Mesodermal cell (in vitro differentiated cells): ENCODE results near the gene RMDN3.

Experiments used
- H3K27ac ChIP-seq: 2 replicates; pipeline ENCODE4 v1.7.0; 2013; ENCODE audit warnings: mild to moderate bottlenecking, low read depth, low read length, moderate library complexity; ENCODE audit not compliant: severe bottlenecking
- H3K36me3 ChIP-seq: 2 replicates; pipeline ENCODE4 v1.7.1; 2013; ENCODE audit warnings: mild to moderate bottlenecking, low read length, moderate library complexity; ENCODE audit not compliant: control insufficient read depth, insufficient read depth
- H3K4me1 ChIP-seq: one replicate; pipeline ENCODE4 v1.7.1; 2013; ENCODE audit warnings: mild to moderate bottlenecking, low read length; ENCODE audit not compliant: insufficient read depth, control insufficient read depth, poor library complexity, severe bottlenecking
- H3K4me3 ChIP-seq: 2 replicates; pipeline ENCODE4 v1.7.0; 2013; ENCODE audit warnings: low read length, control low read depth, mild to moderate bottlenecking; ENCODE audit not compliant: insufficient read depth, poor library complexity, severe bottlenecking; ENCODE audit errors: extremely low read depth
- H3K9me3 ChIP-seq: 2 replicates; pipeline ENCODE4 v1.7.1; 2013; ENCODE audit warnings: mild to moderate bottlenecking, low read length, moderate library complexity; ENCODE audit not compliant: control insufficient read depth
- WGBS, 2 experiments: methylation state at CpG; one replicate each; pipeline ENCODE4 v1.1.5; 2013; ENCODE audit warnings: missing lambda C conversion rate in 2 of 2; ENCODE audit not compliant: insufficient coverage in 2 of 2; 5-methylcytosine and 5-hydroxymethylcytosine counted together

RMDN3 gene

DNA sequence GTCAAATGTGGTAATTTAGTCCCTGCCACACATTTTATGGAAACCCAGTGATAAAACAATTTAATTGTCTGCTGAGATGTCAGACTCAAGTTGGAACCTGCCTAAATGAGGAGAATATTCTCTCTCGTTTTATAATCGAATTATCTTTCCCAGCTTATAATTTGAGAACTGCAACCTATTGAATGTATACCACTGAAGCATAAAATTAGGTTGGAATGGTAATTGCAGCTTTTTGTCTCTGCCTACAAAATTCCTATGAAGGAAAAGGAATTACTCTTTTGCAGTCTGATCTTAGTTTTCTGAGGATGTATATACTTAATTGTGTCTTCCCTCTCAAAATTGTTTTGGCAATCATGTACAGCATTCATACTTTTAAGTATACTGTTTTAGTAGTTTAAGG lies 31.1 kb downstream of the RMDN3 start:
- no peaks in the 10 kb centered on the region for H3K4me1 ChIP-seq
- no peak overlapping the region for H3K27ac ChIP-seq
- WGBS, 2 experiments, result no CpG with 5 or more reads among the region's 2 CpGs
- H3K9me3 ChIP-seq, result no peaks in the 10 kb centered on the region
- H3K4me3 ChIP-seq, result no peak overlapping the region
- H3K36me3 ChIP-seq, result peaks cover 55% of the 10 kb centered on the region

DNA sequence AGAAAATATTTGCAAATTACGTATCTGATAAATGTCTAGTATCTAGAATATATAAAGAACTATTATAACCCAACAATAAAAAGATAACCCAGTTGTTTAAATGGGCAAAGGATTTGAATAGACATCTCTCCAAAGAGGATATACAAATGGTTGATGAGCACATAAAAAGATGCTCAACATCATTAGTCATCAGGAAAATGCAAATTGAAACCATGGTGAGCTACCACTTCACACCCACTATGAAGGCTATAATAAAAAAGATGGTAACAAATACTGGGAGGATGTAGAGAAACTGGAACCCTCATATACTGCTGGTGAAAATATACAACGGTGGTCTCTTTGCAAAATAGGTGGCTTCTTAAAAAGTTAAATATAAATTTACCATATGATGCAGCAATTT lies 32.1 kb downstream of the RMDN3 start:
- WGBS, 2 experiments, result no CpG with 5 or more reads among the region's 2 CpGs
- Histone ChIP-seq H3K9me3 (no peaks in the 10 kb centered on the region), H3K4me3 (no peak overlapping the region), H3K27ac (no peak overlapping the region), H3K4me1 (no peaks in the 10 kb centered on the region), H3K36me3 (peaks cover 52% of the 10 kb centered on the region)

DNA sequence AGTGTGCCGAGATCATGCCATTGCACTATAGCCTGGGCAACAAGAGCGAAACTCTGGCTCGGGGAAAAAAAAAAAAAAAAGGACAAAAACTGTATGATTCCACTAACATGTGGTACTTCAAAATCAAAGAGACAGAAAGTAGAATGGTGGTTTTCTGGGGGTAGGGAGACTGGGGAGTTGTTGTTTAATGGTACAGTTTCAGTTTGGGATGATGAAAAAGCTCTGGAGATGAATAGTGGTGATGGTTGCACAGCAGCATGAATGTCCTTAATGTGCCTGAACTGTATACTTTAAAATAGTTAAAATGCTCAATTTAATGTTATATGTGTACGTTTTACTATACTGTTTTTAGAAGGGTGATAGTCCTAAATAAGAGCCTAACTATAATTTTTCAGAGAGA lies 32.7 kb downstream of the RMDN3 start:
- 96 to 100% methylated on average over 1 to 3 of the region's 4 CpGs for WGBS, 2 experiments

DNA sequence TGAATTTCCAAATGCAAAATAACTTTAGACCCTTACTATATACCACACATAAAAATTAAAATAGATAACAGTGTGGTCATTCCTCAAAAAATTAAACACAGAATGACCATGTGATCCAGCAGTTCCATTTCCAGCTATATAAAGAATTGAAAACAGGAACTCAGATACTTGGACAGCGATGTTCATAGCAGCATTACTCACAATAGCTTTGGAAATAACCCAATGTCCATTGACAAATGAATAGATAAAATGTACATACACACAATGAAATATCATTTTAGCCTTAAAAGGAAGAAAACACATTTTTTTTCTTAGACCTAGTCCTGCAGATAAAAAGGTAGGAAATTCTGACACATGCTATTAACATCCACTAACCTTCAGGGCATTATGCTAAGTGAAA lies 33.4 kb downstream of the RMDN3 start:
- Histone ChIP-seq H3K27ac (no peak overlapping the region), H3K4me3 (no peak overlapping the region), H3K9me3 (no peaks in the 10 kb centered on the region), H3K36me3 (peaks cover 54% of the 10 kb centered on the region), H3K4me1 (no peaks in the 10 kb centered on the region)
- 100% methylated on average over 1 of the region's 1 CpG; no CpG with 5 or more reads in 1 of the 2 experiments for WGBS, 2 experiments

More for the DNA sequence above, 32.7 kb downstream of the RMDN3 start:
- H3K4me1 ChIP-seq, result no peaks in the 10 kb centered on the region
- no peaks in the 10 kb centered on the region for H3K9me3 ChIP-seq
- no peak overlapping the region for H3K27ac ChIP-seq
- H3K36me3 ChIP-seq, result peaks cover 52% of the 10 kb centered on the region
- no peak overlapping the region for H3K4me3 ChIP-seq

DNA sequence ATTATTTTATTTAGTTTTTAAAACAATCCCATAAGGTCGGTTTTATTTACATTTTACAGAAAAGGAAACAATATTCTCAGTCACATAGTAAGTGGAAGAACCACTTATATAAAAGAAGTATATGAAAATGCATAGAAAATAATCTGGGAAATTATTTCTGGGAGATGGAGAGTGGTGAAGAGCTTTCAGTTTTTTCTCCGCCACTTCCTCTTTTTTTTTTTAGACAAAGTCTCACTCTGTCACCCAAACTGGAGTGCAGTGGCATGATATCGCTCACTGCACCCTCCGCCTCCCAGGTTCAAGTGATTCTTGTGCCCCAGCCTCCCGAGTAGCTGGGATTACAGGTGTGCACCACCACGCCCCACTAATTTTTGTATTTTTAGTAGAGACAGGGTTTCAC lies 38.9 kb downstream of the RMDN3 start:
- Histone ChIP-seq H3K4me1 (no peaks in the 10 kb centered on the region), H3K27ac (no peak overlapping the region), H3K36me3 (peaks cover 83% of the 10 kb centered on the region), H3K9me3 (no peaks in the 10 kb centered on the region), H3K4me3 (no peak overlapping the region)
- WGBS, 2 experiments, result 82 to 93% methylated on average over 3 to 4 of the region's 6 CpGs

DNA sequence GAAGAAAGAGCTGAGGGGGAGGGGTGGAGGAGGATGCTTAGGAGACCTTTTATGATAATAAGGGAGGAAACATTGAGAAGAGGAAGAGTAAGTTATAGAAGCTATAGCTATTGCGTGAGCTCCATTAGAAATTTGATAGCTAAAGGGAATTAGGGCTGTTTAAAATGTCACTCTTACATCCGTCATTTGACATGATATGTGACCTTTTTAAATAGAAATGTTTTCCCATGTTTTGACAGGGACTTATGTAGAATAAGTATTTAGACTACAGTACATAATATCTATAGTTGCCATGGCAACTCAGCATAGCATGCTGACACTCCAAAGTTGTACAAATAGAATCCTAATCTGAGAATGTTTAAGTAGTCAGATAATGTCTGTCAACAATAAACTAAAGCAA lies 40.9 kb downstream of the RMDN3 start:
- Histone ChIP-seq H3K27ac (no peak overlapping the region), H3K4me3 (no peak overlapping the region), H3K9me3 (no peaks in the 10 kb centered on the region), H3K4me1 (no peaks in the 10 kb centered on the region), H3K36me3 (peaks cover 82% of the 10 kb centered on the region)
- WGBS, 2 experiments, result 100% methylated on average over 1 of the region's 2 CpGs; no CpG with 5 or more reads in 1 of the 2 experiments

DNA sequence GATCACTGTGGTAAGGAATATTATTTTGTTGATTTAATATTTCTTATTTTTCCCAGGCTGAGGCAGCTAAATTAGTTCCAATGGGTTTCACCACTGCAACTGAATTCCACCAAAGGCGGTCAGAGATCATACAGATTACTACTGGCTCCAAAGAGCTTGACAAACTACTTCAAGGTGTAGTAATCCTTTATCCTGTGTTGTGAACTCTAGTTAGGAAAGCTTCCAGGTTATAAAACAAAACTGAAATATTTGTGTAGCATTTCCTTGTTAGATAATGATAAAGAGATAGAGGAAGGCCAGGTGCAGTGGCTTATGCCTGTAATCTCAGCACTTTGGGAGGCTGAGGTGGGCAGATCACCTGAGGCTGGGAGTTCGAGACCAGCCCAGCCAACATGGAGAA lies 48.9 kb downstream of the RMDN3 start:
- Histone ChIP-seq H3K4me1 (no peaks in the 10 kb centered on the region), H3K36me3 (peaks cover 90% of the 10 kb centered on the region), H3K4me3 (no peak overlapping the region), H3K9me3 (no peaks in the 10 kb centered on the region), H3K27ac (no peak overlapping the region)
- WGBS, 2 experiments, result 100% methylated on average over 1 of the region's 2 CpGs

DNA sequence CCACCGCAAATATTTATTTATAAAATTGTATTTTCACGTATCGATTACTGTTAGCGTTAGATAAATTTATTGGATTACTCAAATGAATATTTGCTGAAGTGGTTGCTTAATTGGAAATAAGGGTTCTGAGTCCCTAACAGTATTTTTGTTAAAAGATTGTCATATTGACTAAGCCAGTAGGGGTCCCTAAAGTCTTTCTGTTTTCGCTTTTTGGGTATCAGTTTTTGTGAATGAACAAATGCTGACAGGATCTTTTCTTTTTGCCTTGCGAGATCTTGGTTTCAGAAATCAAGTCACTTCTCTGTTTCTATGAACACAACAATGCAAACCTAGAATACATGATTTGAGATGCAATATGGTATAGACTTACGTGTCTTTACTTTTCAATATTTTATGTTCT lies 53.0 kb downstream of the RMDN3 start:
- 95 to 100% methylated on average over 1 to 3 of the region's 7 CpGs for WGBS, 2 experiments
- Histone ChIP-seq H3K4me1 (no peaks in the 10 kb centered on the region), H3K4me3 (no peak overlapping the region), H3K36me3 (peaks cover 87% of the 10 kb centered on the region), H3K27ac (no peak overlapping the region), H3K9me3 (no peaks in the 10 kb centered on the region)

DNA sequence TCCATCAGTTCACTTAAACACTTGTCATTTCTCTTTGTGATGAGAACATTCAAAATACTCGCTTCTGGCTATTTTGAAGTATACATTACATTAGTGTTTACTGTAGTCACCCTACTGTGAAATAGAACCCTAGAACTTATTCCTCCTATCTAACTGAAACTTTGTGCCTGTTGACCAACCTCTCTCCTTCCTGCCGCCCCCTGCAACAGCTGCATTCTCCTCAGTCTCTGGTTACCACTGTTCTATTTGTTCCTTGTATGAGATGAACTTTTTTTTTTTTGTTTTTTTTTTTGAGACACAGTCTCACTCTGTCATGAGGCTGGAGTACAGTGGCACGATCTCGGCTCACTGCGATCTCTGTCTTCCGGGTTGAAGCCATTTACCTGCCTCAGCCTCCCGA lies 57.1 kb downstream of the RMDN3 start:
- Histone ChIP-seq H3K4me1 (no peaks in the 10 kb centered on the region), H3K9me3 (no peaks in the 10 kb centered on the region), H3K36me3 (peaks cover 56% of the 10 kb centered on the region), H3K27ac (no peak overlapping the region), H3K4me3 (no peak overlapping the region)
- WGBS, 2 experiments, result 83 to 98% methylated on average over 4 to 5 of the region's 7 CpGs

DNA sequence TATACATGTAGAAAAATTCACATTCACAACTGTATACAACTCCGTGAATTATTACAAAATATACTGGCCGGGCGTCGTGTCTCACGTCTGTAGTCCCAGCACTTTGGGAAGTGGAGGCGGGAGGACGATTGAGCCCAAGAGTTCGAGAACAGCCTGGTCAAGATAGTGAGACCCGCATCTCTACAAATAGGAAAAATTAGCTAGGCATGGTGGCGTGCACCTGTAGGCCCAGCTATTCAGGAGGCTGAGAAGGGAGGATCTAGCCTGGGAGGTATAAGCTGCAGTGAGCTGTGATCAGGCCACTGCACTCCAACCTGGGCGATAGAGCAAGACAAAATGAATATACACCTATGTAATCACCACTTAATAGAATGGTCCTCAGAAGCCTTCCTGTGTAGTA lies 58.8 kb downstream of the RMDN3 start:
- peak overlapping the region; percentile 79 for H3K4me3 ChIP-seq
- WGBS, 2 experiments, result 88 to 90% methylated on average over 10 of the region's 11 CpGs
- H3K36me3 ChIP-seq, result peaks cover 50% of the 10 kb centered on the region

DNA sequence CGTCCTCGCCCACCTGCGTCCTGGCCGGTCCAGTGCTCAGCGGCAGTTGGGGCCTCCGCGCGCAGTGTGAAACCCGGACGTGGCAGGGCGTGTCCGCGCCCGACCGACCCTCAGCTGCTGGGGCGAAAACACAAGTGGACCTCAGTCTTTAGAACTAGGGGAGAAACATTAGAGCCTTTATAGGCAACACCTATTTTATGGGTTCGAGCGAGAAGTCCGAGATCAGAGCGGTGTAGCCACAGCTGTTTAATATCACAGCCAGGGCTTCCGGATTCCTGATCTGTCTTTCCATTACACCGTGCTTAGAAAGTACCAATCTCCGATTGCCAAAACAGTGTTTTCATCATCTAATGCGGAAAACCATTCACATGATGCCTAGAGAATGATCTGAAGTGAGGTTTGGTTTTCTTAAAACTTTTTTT lies 59.6 kb downstream of the RMDN3 start:
- Histone ChIP-seq H3K27ac (peak overlapping the region; percentile 98), H3K36me3 (peaks cover 43% of the 10 kb centered on the region), H3K4me3 (peak overlapping the region; percentile 79), H3K9me3 (no peaks in the 10 kb centered on the region), H3K4me1 (no peaks in the 10 kb centered on the region)
- 0% methylated on average over 15 to 19 of the region's 24 CpGs for WGBS, 2 experiments

More for the DNA sequence above, 58.8 kb downstream of the RMDN3 start:
- Histone ChIP-seq H3K9me3 (no peaks in the 10 kb centered on the region), H3K27ac (no peak overlapping the region), H3K4me1 (no peaks in the 10 kb centered on the region)
